Calu3 (cell line): ENCODE measurements around the gene IKZF3. TPM values are rescaled to one million over a fixed set of nuclear protein-coding genes. Genes with fewer than 3 reads are reported as not detected.
"Not testable (repeated sequence)": the region's sequence is repeated elsewhere in the genome, so short reads cannot be mapped to it uniquely, and the experiment has no call there.

ENCODE experiments used
- BruUV-seq: library from RNA; stranded (reverse); fragments of 400-500 nt; replicated peaks from 2 replicates; lab custom pipeline; 2021; lab: Mats Ljungman, UMichigan
- CTCF ChIA-PET: fragments of 300-600 bp; sonication (Branson Sonifier 250); formaldehyde crosslinking; loops from one replicate; lab custom pipeline; 2022; ENCODE audit warnings: antibody characterized with exemption; lab: Charles Lee
- DNase-seq: peaks from one replicate; pipeline ENCODE4 v3.0.0; 2022
- H3K27ac Mint-ChIP-seq: one replicate; pipeline ENCODE4 v1.8.0; 2022; ENCODE audit warnings: mixed read lengths; ENCODE audit not compliant: unreplicated experiment
- H3K27me3 Mint-ChIP-seq: one replicate; pipeline ENCODE4 v1.8.0; 2022; ENCODE audit warnings: mixed read lengths; ENCODE audit not compliant: unreplicated experiment
- H3K36me3 Mint-ChIP-seq: one replicate; pipeline ENCODE4 v1.8.0; 2022; ENCODE audit warnings: mild to moderate bottlenecking, moderate library complexity, mixed read lengths; ENCODE audit not compliant: insufficient read depth, unreplicated experiment
- H3K4me1 Mint-ChIP-seq: one replicate; pipeline ENCODE4 v1.8.0; 2022; ENCODE audit warnings: mild to moderate bottlenecking, low read depth, mixed read lengths; ENCODE audit not compliant: unreplicated experiment
- H3K4me3 Mint-ChIP-seq: one replicate; pipeline ENCODE4 v1.8.0; 2022; ENCODE audit warnings: mild to moderate bottlenecking, low read depth, moderate library complexity, mixed read lengths; ENCODE audit not compliant: unreplicated experiment
- H3K9me3 Mint-ChIP-seq: one replicate; pipeline ENCODE4 v1.8.0; 2022; ENCODE audit warnings: low read depth, mixed read lengths; ENCODE audit not compliant: unreplicated experiment
- intact Hi-C: fragments of 100-400 bp; cut with micrococcal nuclease; formaldehyde crosslinking; loops from one replicate; pipeline ENCODE4 v1.10.0; 2022; ENCODE audit not compliant: unreplicated experiment
- total RNA-seq: library from RNA; stranded (reverse); gene quantifications from 2 replicates; pipeline ENCODE4 v1.2.3, GENCODE V29; 2022
- TF ChIP-seq, protein P1 (sequence below): fragments of 200-600 bp; IDR thresholded peaks from one replicate; pipeline ENCODE4 v1.8.0; 2022; ENCODE audit warnings: antibody characterized with exemption; ENCODE audit not compliant: unreplicated experiment

IKZF3 gene
- total RNA-seq, 1 experiment from 2014 or later: 30.9 TPM

DNA sequence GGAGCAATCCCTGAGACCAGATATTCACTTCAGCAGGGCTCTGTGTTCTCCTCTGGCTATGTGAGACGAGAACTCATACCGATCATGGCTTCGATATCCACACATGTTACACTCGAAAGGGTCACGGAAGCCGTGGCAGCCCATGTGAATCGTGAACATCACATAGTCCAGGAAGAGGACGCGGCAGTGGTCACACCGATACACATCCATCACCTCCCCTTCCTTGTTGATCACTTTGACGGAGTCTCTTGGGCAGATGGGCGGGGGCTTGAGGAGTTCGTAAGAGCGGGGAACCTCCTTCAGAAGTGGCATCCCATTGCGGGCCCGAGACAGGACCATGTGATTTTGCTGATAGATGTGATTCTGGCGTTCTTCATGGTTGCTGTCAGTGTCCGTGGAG is 98.3 kb downstream of the IKZF3 start:
- no peak overlapping the region for H3K4me3 Mint-ChIP-seq
- BruUV-seq: no TSS peak
- peaks cover 10% of the 10 kb centered on the region for H3K9me3 Mint-ChIP-seq
- peaks cover 13% of the 10 kb centered on the region for H3K27me3 Mint-ChIP-seq
- peaks cover 36% of the 10 kb centered on the region for H3K4me1 Mint-ChIP-seq
- no peak for DNase-seq
- intact Hi-C loops: loop anchor here (10.0 kb wide), 1 partner anchor 519 kb away; the partner anchor contains the start of gene CDC6
- no peak overlapping the region for H3K27ac Mint-ChIP-seq
- peaks cover 12% of the 10 kb centered on the region for H3K36me3 Mint-ChIP-seq
- CTCF ChIA-PET: interaction anchor here (1.0 to 161.2 kb wide), 22 partner anchors 28 to 193 kb away, joined by 3 to 42089 read pairs (median 31); partner anchors contain the start of genes ERBB2, GRB7, GSDMA and IKZF3
- TF ChIP-seq, protein P1, sequence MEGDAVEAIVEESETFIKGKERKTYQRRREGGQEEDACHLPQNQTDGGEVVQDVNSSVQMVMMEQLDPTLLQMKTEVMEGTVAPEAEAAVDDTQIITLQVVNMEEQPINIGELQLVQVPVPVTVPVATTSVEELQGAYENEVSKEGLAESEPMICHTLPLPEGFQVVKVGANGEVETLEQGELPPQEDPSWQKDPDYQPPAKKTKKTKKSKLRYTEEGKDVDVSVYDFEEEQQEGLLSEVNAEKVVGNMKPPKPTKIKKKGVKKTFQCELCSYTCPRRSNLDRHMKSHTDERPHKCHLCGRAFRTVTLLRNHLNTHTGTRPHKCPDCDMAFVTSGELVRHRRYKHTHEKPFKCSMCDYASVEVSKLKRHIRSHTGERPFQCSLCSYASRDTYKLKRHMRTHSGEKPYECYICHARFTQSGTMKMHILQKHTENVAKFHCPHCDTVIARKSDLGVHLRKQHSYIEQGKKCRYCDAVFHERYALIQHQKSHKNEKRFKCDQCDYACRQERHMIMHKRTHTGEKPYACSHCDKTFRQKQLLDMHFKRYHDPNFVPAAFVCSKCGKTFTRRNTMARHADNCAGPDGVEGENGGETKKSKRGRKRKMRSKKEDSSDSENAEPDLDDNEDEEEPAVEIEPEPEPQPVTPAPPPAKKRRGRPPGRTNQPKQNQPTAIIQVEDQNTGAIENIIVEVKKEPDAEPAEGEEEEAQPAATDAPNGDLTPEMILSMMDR: no peak

DNA sequence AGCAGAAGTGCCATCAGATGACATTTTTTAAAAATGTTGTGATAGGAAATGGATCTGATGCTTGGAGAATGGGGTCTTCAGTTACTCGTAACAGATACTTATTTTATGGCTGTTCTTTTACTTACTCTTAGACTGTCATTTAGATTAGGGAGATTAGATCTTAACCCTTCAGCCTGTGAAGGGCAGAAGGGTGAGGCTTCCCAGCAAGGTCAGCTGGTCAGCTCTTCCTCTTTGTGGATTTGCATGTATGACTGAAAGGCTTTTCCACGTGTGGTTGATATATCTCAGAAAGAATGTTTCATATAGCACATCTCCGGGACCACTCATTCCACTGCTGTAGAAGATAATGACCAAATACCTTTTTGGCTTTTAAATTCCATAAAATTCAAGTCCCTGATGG is 98.9 kb downstream of the IKZF3 start:
- intact Hi-C loops: loop anchor here (10.0 kb wide), 1 partner anchor 520 kb away; the partner anchor contains the start of gene CDC6
- Mint-ChIP-seq H3K27ac (no peak overlapping the region), H3K36me3 (peaks cover 10% of the 10 kb centered on the region), H3K27me3 (peaks cover 13% of the 10 kb centered on the region), H3K4me1 (peaks cover 30% of the 10 kb centered on the region), H3K9me3 (peaks cover 10% of the 10 kb centered on the region), H3K4me3 (no peak overlapping the region)
- DNase-seq: no peak
- CTCF ChIA-PET: interaction anchor here (0.9 to 161.2 kb wide), 39 partner anchors 24 to 711 kb away, joined by 3 to 42089 read pairs (median 11); partner anchors contain the start of genes ERBB2, GRB7, GSDMA and GSDMB
- no TSS peak for BruUV-seq
- TF ChIP-seq, protein P1: no peak

DNA sequence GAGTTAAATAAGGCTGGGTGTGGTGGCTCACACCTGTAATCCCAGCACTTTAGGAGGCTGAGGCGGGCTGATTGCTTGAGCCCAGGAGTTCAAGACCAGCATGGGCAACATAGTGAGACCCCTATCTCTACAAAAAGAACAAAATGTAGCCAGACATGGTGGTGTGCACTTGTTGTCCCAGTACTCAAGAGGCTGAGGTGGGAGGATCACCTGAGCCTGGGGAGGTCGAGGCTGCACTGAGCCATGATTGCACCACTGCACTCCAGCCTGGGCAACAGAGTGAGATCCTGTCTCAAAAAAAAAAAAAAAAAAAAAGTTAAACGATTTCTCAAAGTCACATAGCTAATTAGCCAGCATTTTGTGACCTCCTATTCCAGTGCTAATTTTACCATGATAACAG is 99.9 kb downstream of the IKZF3 start:
- H3K9me3 Mint-ChIP-seq: peaks cover 10% of the 10 kb centered on the region
- H3K4me1 Mint-ChIP-seq: peaks cover 20% of the 10 kb centered on the region
- BruUV-seq, H3K27ac Mint-ChIP-seq, DNase-seq, H3K36me3 Mint-ChIP-seq, H3K4me3 Mint-ChIP-seq: not testable (repeated sequence)
- CTCF ChIA-PET: interaction anchor here (0.6 to 161.2 kb wide), 53 partner anchors 25 to 712 kb away, joined by 3 to 42089 read pairs (median 6); partner anchors contain the start of genes ERBB2, GRB7, GSDMA and GSDMB
- intact Hi-C loops: loop anchor here (10.0 kb wide), 1 partner anchor 521 kb away; the partner anchor contains the start of gene CDC6
- peaks cover 17% of the 10 kb centered on the region for H3K27me3 Mint-ChIP-seq

DNA sequence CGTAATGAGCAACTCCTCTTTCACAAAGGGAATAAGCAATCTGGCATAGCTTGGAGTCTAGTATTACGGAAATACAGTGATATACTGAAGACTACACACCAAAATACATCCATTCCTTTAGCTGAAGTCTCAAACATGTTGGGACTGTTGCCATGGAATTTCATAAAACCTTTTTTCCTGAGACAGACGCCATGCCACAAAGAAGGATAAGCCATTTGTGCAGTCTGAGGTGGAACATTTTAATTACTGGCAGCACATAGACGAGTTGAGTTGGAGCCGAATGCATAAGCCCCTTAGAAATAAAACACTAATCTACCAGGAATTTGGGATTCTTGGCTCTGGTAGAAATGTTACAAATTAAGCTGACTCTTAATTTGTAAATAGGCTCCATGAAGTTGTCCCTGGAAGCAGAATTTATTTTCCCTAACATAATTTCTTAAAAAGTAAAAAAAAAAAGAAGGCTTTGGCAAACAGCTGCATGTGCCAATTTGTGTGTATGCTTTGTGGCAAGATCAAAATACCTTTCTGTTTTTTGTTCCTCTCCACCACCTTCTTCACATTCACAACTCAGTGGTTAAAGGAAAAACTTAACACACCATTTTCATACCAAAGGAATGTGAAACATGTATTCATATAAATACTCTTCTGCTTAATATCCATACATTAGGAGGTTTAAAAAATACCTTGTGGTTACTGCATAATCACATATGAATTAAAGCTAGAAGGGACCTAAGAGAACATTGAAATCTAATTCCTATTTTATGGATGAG is 100.9 kb downstream of the IKZF3 start:
- Mint-ChIP-seq H3K27me3 (peaks cover 26% of the 10 kb centered on the region), H3K9me3 (peaks cover 10% of the 10 kb centered on the region), H3K27ac (no peak overlapping the region), H3K4me1 (peaks cover 12% of the 10 kb centered on the region), H3K4me3 (no peak overlapping the region), H3K36me3 (no peaks in the 10 kb centered on the region)
- intact Hi-C loops: loop anchor here (10.0 kb wide), 1 partner anchor 522 kb away; the partner anchor contains the start of gene CDC6
- DNase-seq: no peak
- CTCF ChIA-PET: interaction anchor here (0.8 to 161.2 kb wide), 43 partner anchors 26 to 609 kb away, joined by 3 to 42089 read pairs (median 8); partner anchors contain the start of genes ERBB2, GRB7, GSDMA and GSDMB
- BruUV-seq: no TSS peak
- TF ChIP-seq, protein P1: no peak
